Hindlimb muscle (tissue), 1 donor: ENCODE data around the gene RAB22A. TPM values are rescaled to one million over a fixed set of nuclear protein-coding genes. Genes with fewer than 3 reads are reported as not detected.

ENCODE experiments used
- DNase-seq: peaks from one replicate; pipeline ENCODE4 v3.0.0-alpha.2; 2013
- polyA plus RNA-seq: library from polyadenylated mRNA; unstranded; fragments of 120-200 nt; gene quantifications from one replicate; pipeline ENCODE4 v1.2.1, GENCODE V29; 2013; ENCODE audit not compliant: insufficient read length

RAB22A gene
- polyA plus RNA-seq, 1 donor, result 13.5 TPM

- DNase-seq, result no peak
Measured at GRCh38 chr20:58416835-58417234, 107.3 kb downstream of the RAB22A start.

Other genes starting within 250 kb of the RAB22A start
- not detected for gene ANKRD60, start 81.1 kb upstream of the RAB22A start, polyA plus RNA-seq
- gene VAPB, start 79.5 kb downstream of the RAB22A start, polyA plus RNA-seq, result 54.2 TPM
- 5.4 TPM for gene APCDD1L, start 205.7 kb downstream of the RAB22A start, polyA plus RNA-seq